Stimulated activated CD4-positive, alpha-beta T cell treated with anti-CD3 and anti-CD28 coated beads, Interleukin-2, amount 100 ng/mL, for 24 hours (primary cell): ENCODE data around the gene CD53.

Source experiments
- DNase-seq, 2 donors: peaks; one replicate each; pipeline ENCODE4 v3.0.0-alpha.2; 2020

CD53 gene

GRCh38 chr1:110877364-110877763 lies 4.4 kb downstream of the CD53 start:
- no peak for DNase-seq

DNA sequence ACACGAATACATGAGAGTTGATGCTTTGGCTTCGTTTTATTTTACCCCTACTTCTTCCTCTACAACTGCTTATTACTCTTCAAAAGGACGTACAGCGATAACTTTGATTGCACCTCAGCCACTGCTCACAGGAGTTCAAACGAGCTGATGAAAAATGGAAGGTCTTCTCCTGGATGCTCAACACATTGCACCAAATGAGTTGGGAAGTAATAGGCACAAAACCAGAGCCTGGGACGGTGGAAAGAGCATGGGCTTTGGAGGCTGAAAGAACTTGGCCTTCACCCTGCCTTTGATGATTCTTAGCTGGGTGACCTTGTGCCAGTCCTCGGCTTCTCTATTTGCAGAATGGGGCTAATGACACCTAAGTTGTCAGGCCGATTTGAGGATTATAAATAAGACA lies 4.8 kb downstream of the CD53 start:
- no peak for DNase-seq

GRCh38 chr1:110878591-110878990 lies 5.6 kb downstream of the CD53 start:
- no peak for DNase-seq

DNA sequence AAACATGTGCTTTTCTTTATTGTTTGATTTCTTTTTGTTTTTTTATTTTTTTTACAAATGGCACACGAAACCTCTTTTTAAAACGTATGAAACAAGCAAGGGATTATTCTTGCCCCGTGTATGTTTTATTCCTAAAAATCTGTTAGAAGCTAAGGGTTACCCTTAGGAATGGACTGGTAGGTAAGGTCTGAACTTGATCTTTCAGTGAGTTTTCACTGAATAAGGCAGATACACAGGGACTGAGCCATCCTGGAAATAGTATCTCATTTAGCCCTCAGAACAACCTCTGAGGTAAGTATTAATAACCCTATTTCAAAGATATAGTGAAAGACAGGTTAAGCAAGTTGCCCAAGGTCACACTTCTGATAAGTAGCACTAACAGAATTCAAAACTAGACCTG lies 6.0 kb downstream of the CD53 start:
- no peak for DNase-seq

GRCh38 chr1:110879758-110880606 lies 7.0 kb downstream of the CD53 start:
- peak; percentile 48 to 71 for DNase-seq

DNA sequence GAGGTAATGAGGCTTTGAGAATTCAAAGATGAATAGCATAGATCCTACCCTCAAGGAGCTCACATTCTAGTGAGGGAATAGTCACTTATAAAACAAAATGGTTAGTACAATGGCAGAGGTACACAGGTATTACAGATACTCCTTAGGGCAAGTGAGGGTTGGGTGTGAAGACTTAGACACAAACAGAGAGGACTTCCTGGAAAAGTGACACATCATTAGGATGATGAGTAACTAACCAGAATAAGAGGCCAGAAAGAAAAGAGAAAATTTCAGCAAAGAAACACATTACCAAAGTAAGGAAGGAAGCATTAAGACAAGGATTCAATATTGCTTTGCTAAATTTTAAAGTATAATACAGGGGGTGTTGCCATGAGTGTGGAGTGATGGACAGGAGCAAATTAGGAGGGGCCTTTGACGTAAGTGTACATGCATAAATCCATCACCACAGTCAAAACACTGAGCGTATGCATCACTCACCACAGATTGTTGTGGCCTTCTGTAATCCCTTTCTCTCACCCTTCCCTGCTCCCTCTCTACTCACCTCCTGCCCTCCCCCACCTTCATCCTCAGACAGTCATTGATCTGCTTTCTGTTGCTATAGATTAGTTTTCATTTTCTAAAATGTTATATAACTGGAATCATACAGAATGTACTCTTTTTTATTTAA lies 7.9 kb downstream of the CD53 start:
- DNase-seq, result peak; percentile 44 to 59

- no peak for DNase-seq
Measured at GRCh38 chr1:110888049-110888448, 15.1 kb downstream of the CD53 start.

- no peak for DNase-seq
Measured at GRCh38 chr1:110888641-110889040, 15.7 kb downstream of the CD53 start.

DNA sequence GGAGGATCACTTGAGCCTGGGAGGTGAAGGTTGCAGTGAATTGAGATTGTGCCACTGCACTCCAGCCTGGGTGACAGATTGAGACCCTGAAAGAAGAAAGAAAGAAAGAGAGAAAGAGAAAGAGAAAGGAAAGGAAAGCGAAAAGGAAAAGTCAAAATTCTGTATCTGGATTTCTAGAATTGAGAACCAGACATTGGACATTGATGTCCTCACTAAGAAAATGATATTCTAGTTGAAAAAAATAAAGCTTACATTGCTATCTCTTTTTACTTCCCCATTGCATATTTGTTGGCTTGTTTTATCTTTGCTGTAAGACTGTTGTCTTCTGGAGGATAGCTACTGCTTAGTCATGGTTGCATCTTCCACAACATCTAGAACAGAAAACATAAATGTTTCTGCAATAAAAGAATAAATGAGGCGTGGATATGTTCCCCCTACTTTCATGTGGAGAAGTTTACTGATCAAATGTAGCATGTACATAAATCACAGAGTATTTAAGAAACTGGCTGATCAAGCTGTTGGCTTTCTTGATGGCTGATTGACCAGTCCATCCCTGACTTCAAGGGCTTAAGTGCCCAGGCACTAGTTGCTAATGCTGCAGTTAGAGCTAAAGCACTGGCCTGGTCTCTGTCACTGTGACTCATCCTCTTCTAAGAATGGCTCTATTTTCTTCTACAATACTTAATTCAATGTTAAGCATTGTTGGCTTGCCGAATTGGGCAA lies 17.7 kb downstream of the CD53 start:
- no peak for DNase-seq

DNA sequence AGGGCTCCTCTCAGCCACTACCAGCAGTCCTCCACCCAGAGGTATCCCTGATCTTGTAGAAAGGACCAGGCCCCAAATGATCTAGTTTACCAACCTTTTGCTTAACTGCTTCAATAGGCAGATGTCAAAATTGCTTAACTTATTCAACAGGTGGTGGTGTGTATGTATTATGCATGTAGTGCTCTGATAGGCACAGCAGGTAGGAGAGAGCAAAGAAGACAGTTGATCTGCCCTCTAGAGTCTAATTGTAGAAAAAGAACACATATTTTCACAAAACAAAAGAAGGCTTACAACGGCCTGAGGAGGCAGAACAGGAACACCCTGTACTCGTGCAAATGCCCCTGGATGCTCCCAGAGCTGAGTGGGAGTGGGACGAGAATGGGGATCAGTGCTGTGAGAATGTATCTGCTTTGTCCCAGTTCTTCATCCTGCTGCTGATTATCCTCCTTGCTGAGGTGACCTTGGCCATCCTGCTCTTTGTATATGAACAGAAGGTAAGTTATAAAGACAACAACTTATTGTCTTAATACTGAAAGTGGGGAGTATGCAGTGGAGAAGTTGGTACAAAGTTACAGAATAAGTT lies 21.1 kb downstream of the CD53 start:
- DNase-seq, result no peak

- DNase-seq, result no peak
Measured at GRCh38 chr1:110896090-110896489, 23.1 kb downstream of the CD53 start.

DNA sequence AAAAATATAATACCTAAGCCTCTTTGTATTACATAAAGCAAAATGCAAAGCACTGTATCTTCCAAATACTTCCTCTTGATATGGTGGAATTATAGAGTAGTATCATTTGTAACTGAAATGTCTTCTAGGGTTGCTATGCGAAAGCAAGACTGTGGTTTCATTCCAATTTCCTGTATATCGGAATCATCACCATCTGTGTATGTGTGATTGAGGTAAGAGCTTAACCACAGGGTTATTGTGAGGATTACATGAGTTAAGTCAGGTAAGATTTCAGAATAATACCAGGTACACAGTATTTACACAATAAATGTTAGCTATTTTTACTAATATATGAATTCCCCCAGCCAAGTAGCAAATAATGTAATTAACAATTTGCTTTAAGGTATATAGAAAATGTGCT lies 24.7 kb downstream of the CD53 start:
- no peak for DNase-seq

GRCh38 chr1:110898734-110899457 lies 25.9 kb downstream of the CD53 start:
- DNase-seq, result no peak

DNA sequence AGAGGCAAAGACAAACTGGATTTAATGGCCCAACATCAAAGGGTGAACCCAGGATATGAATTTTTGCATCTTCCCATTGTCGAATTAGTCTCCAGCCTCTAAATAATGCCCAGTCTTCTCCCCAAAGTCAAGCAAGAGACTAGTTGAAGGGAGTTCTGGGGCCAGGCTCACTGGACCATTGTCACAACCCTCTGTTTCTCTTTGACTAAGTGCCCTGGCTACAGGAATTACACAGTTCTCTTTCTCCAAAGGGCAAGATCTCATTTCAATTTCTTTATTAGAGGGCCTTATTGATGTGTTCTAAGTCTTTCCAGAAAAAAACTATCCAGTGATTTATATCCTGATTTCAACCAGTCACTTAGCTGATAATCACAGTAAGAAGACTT lies 26.5 kb downstream of the CD53 start:
- DNase-seq, result no peak

- no peak for DNase-seq
Measured at GRCh38 chr1:110902820-110903463, 30.0 kb downstream of the CD53 start.

- DNase-seq, result no peak
Measured at GRCh38 chr1:110903853-110904500, 31.0 kb downstream of the CD53 start.

DNA sequence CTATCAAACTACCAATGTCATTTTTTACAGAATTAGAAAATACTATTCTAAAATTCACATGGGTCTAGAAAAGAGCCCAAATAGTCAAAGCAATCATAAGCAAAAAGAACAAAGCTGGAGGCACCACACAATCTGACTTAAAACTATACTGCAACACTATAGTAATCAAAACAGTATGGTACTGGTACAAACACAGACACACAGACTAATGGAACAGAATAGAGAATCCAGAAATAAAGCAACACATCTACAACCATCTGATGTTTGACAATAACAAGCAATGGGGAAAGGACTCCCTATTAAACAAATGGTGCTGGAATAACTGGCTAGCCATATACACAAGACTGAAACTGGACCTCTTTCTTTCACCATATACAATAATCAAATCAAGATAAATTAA lies 39.8 kb downstream of the CD53 start:
- DNase-seq, result no peak

GRCh38 chr1:110914676-110915075 lies 41.7 kb downstream of the CD53 start:
- no peak for DNase-seq

DNA sequence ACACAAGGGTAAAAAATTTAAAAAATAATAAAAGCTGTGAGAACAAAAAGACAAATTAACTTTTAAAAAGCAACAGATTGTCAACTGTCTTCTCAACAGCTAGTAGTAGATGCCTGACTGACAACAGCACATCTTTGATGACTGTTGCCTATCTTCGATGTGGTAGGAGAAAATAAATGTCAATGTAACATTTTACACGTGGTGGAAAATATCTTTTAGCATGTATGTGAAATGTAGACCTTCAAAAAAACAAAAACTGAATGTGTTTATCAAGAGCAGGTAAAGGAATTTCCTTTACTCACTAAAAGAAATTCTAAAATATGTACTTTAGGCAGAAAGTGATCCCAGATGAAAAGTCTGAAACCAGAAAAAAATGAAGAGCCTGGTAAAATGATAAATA lies 42.9 kb downstream of the CD53 start:
- no peak for DNase-seq

DNA sequence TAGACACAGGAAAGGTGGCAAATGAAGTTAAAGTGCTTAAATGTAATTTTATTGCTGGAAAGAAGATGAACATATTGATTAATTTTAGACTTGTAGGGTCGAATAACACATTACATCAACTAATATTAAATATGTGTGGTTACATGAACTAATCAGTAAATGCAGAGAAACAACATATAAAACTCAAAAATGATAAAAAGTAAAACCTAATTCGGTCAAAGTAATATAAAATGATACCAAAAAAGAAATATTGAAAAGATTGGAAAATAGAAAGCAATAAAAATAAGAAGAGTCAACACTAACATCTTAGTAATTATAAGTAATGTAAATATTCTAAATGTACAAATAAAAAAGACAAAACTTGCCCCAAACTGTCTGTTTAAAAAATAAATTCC lies 43.3 kb downstream of the CD53 start:
- no peak for DNase-seq

GRCh38 chr1:110916669-110917306 lies 43.8 kb downstream of the CD53 start:
- peak in 1 of 2 donors; percentile 27 for DNase-seq
